HG02678 (cell line): ENCODE data around the gene RPLP2.
A peak's percentile ranks its signal among the peaks of the same experiment; 100 is the strongest.

Experiments
- ATAC-seq: cut with Tn5 transposase; IDR thresholded peaks from one replicate; pipeline ENCODE4 v1.9.1; 2021; ENCODE audit warnings: mild to moderate bottlenecking, moderate library complexity; ENCODE audit not compliant: unreplicated experiment

The RPLP2 gene

DNA sequence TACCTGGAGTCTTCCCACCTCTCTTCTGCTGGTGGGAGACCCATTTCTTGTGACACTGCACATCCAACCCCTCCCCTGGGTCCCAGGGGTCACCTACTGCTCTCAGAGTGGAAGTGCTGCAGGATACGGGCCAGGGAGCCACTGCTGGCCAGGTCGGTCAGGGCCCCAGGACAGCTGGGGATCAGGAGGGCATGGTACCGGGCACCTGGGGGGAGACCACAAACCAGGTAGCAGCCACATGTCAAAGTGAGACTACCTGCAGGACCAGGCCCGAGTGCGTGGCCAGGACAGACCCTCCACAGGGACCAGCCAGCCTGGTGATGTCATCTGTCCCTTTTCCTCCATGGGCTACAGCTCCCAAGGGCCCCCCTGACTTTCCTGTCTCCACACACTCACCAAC, 36.3 kb upstream of the RPLP2 start:
- no peak for ATAC-seq

- no peak for ATAC-seq
Observed at GRCh38 chr11:773830-774229, 35.9 kb upstream of the RPLP2 start.

- no peak for ATAC-seq
Observed at GRCh38 chr11:774873-775592, 34.7 kb upstream of the RPLP2 start.

GRCh38 chr11:776263-776560, 33.6 kb upstream of the RPLP2 start:
- ATAC-seq: no peak

GRCh38 chr11:776561-777287, 33.0 kb upstream of the RPLP2 start:
- ATAC-seq: peak; percentile 37

GRCh38 chr11:777288-778255, 32.2 kb upstream of the RPLP2 start, which contains the start of gene GATD1:
Gene GATD1 (minus strand): TSS chr11:777487. CDS start chr11:777462, 25 bp downstream.
- peak; percentile 79 for ATAC-seq

- ATAC-seq: no peak
Observed at GRCh38 chr11:778976-779954, 30.5 kb upstream of the RPLP2 start.

GRCh38 chr11:779955-780532, 29.7 kb upstream of the RPLP2 start:
- no peak for ATAC-seq

GRCh38 chr11:782264-783174, 27.2 kb upstream of the RPLP2 start:
- no peak for ATAC-seq

GRCh38 chr11:783581-784015, 26.2 kb upstream of the RPLP2 start:
- no peak for ATAC-seq

GRCh38 chr11:786235-787083, 23.3 kb upstream of the RPLP2 start:
- no peak for ATAC-seq

- ATAC-seq: no peak
Observed at GRCh38 chr11:787084-787675, 22.6 kb upstream of the RPLP2 start.

- ATAC-seq: no peak
Observed at GRCh38 chr11:788009-788640, 21.6 kb upstream of the RPLP2 start.

- no peak for ATAC-seq
Observed at GRCh38 chr11:788953-789940, 20.5 kb upstream of the RPLP2 start.

- no peak for ATAC-seq
Observed at GRCh38 chr11:789943-790342, 19.8 kb upstream of the RPLP2 start, which contains the start of gene CEND1. Gene CEND1 (minus strand): TSS chr11:790090. CDS start chr11:788576, 1,514 bp downstream.
